Immature natural killer cell (primary cell): ENCODE measurements around the gene C14orf180. TPM values are rescaled to one million over a fixed set of nuclear protein-coding genes. Genes with fewer than 3 reads are reported as not detected.

Source experiments
- DNase-seq, 3 donors: peaks; one replicate each; pipeline ENCODE4 v3.0.0; 2022; ENCODE audit warnings: mixed read lengths in 1 of 3
- H3K27ac Mint-ChIP-seq, 6 donors: one replicate each; pipeline ENCODE4 v1.8.0; 2020; ENCODE audit warnings: mixed read lengths in 6 of 6, mild to moderate bottlenecking in 5 of 6, inconsistent platforms in 4 of 6, moderate library complexity in 3 of 6
- H3K27me3 Mint-ChIP-seq, 3 donors: one replicate each; pipeline ENCODE4 v1.8.0; 2020 to 2021; ENCODE audit warnings: low read depth in 3 of 3, mild to moderate bottlenecking in 3 of 3, mixed read lengths in 3 of 3, moderate library complexity in 3 of 3, inconsistent platforms in 1 of 3
- H3K36me3 Mint-ChIP-seq, 3 donors: one replicate each; pipeline ENCODE4 v1.8.0; 2020; ENCODE audit warnings: mixed read lengths in 3 of 3, inconsistent platforms in 2 of 3, mild to moderate bottlenecking in 2 of 3
- H3K4me1 Mint-ChIP-seq, 2 donors: one replicate each; pipeline ENCODE4 v1.8.0; 2020; ENCODE audit warnings: inconsistent platforms in 2 of 2, mild to moderate bottlenecking in 2 of 2, mixed read lengths in 2 of 2, moderate library complexity in 1 of 2
- H3K4me3 Mint-ChIP-seq, 5 donors: one replicate each; pipeline ENCODE4 v1.8.0; 2020; ENCODE audit warnings: mild to moderate bottlenecking in 5 of 5, mixed read lengths in 5 of 5, inconsistent platforms in 3 of 5, moderate library complexity in 3 of 5
- H3K9me3 Mint-ChIP-seq, 6 donors: one replicate each; pipeline ENCODE4 v1.8.0; 2020; ENCODE audit warnings: mild to moderate bottlenecking in 6 of 6, mixed read lengths in 6 of 6, inconsistent platforms in 4 of 6, moderate library complexity in 3 of 6
- polyA plus RNA-seq, 3 donors: library from polyadenylated mRNA; unstranded; fragments of 300-500 nt; fragmentation: Illumina TruSeq; gene quantifications; one replicate each; pipeline ENCODE4 v1.2.3, GENCODE V29; 2021

C14orf180 gene
- polyA plus RNA-seq, 3 donors from 2014 or later: not detected

GRCh38 chr14:104593710-104594136, 14.2 kb downstream of the C14orf180 start:
- no peaks in the 10 kb centered on the region for H3K36me3 Mint-ChIP-seq
- peaks cover 2% of the 10 kb centered on the region in 3 donors for H3K27me3 Mint-ChIP-seq
- H3K27ac Mint-ChIP-seq: no peak overlapping the region
- H3K9me3 Mint-ChIP-seq: no peaks in the 10 kb centered on the region
- no peak for DNase-seq
- no peaks in the 10 kb centered on the region for H3K4me1 Mint-ChIP-seq
- H3K4me3 Mint-ChIP-seq: no peak overlapping the region

GRCh38 chr14:104594310-104595046, 14.9 kb downstream of the C14orf180 start:
- no peak overlapping the region for H3K27ac Mint-ChIP-seq
- no peaks in the 10 kb centered on the region for H3K4me1 Mint-ChIP-seq
- peaks cover 2 to 4% (median 2%) of the 10 kb centered on the region in 3 donors for H3K27me3 Mint-ChIP-seq
- no peaks in the 10 kb centered on the region for H3K9me3 Mint-ChIP-seq
- no peaks in the 10 kb centered on the region for H3K36me3 Mint-ChIP-seq
- no peak for DNase-seq
- no peak overlapping the region for H3K4me3 Mint-ChIP-seq

GRCh38 chr14:104595116-104595675, 15.6 kb downstream of the C14orf180 start:
- H3K4me1 Mint-ChIP-seq: no peaks in the 10 kb centered on the region
- H3K27ac Mint-ChIP-seq: no peak overlapping the region
- peaks cover 2 to 4% (median 2%) of the 10 kb centered on the region in 3 donors for H3K27me3 Mint-ChIP-seq
- H3K4me3 Mint-ChIP-seq: no peak overlapping the region
- H3K9me3 Mint-ChIP-seq: no peaks in the 10 kb centered on the region
- DNase-seq: no peak
- H3K36me3 Mint-ChIP-seq: no peaks in the 10 kb centered on the region

- peaks cover 2 to 4% (median 4%) of the 10 kb centered on the region in 3 donors for H3K27me3 Mint-ChIP-seq
- H3K4me3 Mint-ChIP-seq: no peak overlapping the region
- no peak for DNase-seq
- H3K27ac Mint-ChIP-seq: no peak overlapping the region
- no peaks in the 10 kb centered on the region for H3K4me1 Mint-ChIP-seq
- H3K36me3 Mint-ChIP-seq: no peaks in the 10 kb centered on the region
- no peaks in the 10 kb centered on the region for H3K9me3 Mint-ChIP-seq
These were observed 16.4 kb downstream of the C14orf180 start for GRCh38 chr14:104595911-104596450.

- H3K4me3 Mint-ChIP-seq: no peak overlapping the region
- H3K27me3 Mint-ChIP-seq: peaks cover 2 to 4% (median 4%) of the 10 kb centered on the region in 3 donors
- H3K9me3 Mint-ChIP-seq: no peaks in the 10 kb centered on the region
- no peak overlapping the region for H3K27ac Mint-ChIP-seq
- H3K4me1 Mint-ChIP-seq: no peaks in the 10 kb centered on the region
- DNase-seq: no peak
- H3K36me3 Mint-ChIP-seq: no peaks in the 10 kb centered on the region
These were observed 16.9 kb downstream of the C14orf180 start for GRCh38 chr14:104596451-104596918.

- no peaks in the 10 kb centered on the region for H3K36me3 Mint-ChIP-seq
- peaks cover 2 to 4% (median 3%) of the 10 kb centered on the region in 3 donors for H3K27me3 Mint-ChIP-seq
- H3K4me1 Mint-ChIP-seq: no peaks in the 10 kb centered on the region
- DNase-seq: no peak
- no peak overlapping the region for H3K4me3 Mint-ChIP-seq
- no peaks in the 10 kb centered on the region for H3K9me3 Mint-ChIP-seq
- no peak overlapping the region for H3K27ac Mint-ChIP-seq
These were observed 17.4 kb downstream of the C14orf180 start for GRCh38 chr14:104596927-104597351.

- Mint-ChIP-seq H3K4me1 (no peaks in the 10 kb centered on the region), H3K27me3 (peaks cover 0 to 8% (median 2%) of the 10 kb centered on the region in 3 donors), H3K27ac (no peak overlapping the region), H3K9me3 (no peaks in the 10 kb centered on the region), H3K4me3 (no peak overlapping the region), H3K36me3 (no peaks in the 10 kb centered on the region)
- no peak for DNase-seq
These were observed 18.0 kb downstream of the C14orf180 start for GRCh38 chr14:104597576-104597975.

- no peak overlapping the region for H3K27ac Mint-ChIP-seq
- no peaks in the 10 kb centered on the region for H3K36me3 Mint-ChIP-seq
- no peak for DNase-seq
- peaks cover 0 to 10% (median 2%) of the 10 kb centered on the region in 3 donors for H3K27me3 Mint-ChIP-seq
- H3K4me3 Mint-ChIP-seq: no peak overlapping the region
- H3K9me3 Mint-ChIP-seq: no peaks in the 10 kb centered on the region
- no peaks in the 10 kb centered on the region for H3K4me1 Mint-ChIP-seq
These were observed 18.7 kb downstream of the C14orf180 start for GRCh38 chr14:104598039-104598909.

- H3K4me1 Mint-ChIP-seq: no peaks in the 10 kb centered on the region
These were observed 19.3 kb downstream of the C14orf180 start for GRCh38 chr14:104598910-104599273.

GRCh38 chr14:104599446-104599845, 19.9 kb downstream of the C14orf180 start:
- Mint-ChIP-seq H3K27ac (no peak overlapping the region), H3K4me3 (no peak overlapping the region), H3K9me3 (no peaks in the 10 kb centered on the region), H3K36me3 (no peaks in the 10 kb centered on the region), H3K27me3 (peaks cover 0 to 12% (median 3%) of the 10 kb centered on the region in 3 donors), H3K4me1 (no peaks in the 10 kb centered on the region)
- DNase-seq: no peak

More at GRCh38 chr14:104598910-104599273, 19.3 kb downstream of the C14orf180 start:
- no peaks in the 10 kb centered on the region for H3K36me3 Mint-ChIP-seq
- no peak overlapping the region for H3K4me3 Mint-ChIP-seq
- H3K9me3 Mint-ChIP-seq: no peaks in the 10 kb centered on the region
- no peak overlapping the region for H3K27ac Mint-ChIP-seq
- DNase-seq: no peak
- H3K27me3 Mint-ChIP-seq: peaks cover 0 to 11% (median 2%) of the 10 kb centered on the region in 3 donors

GRCh38 chr14:104600141-104600643, 20.6 kb downstream of the C14orf180 start:
- Mint-ChIP-seq H3K4me3 (no peak overlapping the region), H3K36me3 (no peaks in the 10 kb centered on the region), H3K4me1 (no peaks in the 10 kb centered on the region), H3K27ac (no peak overlapping the region), H3K9me3 (no peaks in the 10 kb centered on the region), H3K27me3 (peaks cover 0 to 16% (median 6%) of the 10 kb centered on the region in 3 donors)
- no peak for DNase-seq

GRCh38 chr14:104600805-104601204, 21.2 kb downstream of the C14orf180 start:
- Mint-ChIP-seq H3K36me3 (no peaks in the 10 kb centered on the region), H3K27ac (no peak overlapping the region), H3K27me3 (peaks cover 0 to 20% (median 8%) of the 10 kb centered on the region in 3 donors), H3K9me3 (no peaks in the 10 kb centered on the region), H3K4me1 (no peaks in the 10 kb centered on the region), H3K4me3 (no peak overlapping the region)
- DNase-seq: no peak

- Mint-ChIP-seq H3K27ac (no peak overlapping the region), H3K4me1 (no peaks in the 10 kb centered on the region), H3K36me3 (no peaks in the 10 kb centered on the region), H3K4me3 (no peak overlapping the region), H3K9me3 (no peaks in the 10 kb centered on the region), H3K27me3 (peaks cover 4 to 22% (median 11%) of the 10 kb centered on the region in 3 donors)
- DNase-seq: no peak
These were observed 22.2 kb downstream of the C14orf180 start for GRCh38 chr14:104601786-104602185.
